H1 (cell line): ENCODE measurements around the gene PHF3. TPM values are rescaled to one million over a fixed set of nuclear protein-coding genes. Genes with fewer than 3 reads are reported as not detected.

Experiments used
- MAFK ChIP-seq: IDR thresholded peaks from 2 replicates; pipeline ENCODE4 v1.6.1; 2012; ENCODE audit warnings: low read depth, mild to moderate bottlenecking, improper control_type of control experiment, low read length
- RBBP5 ChIP-seq: IDR thresholded peaks from 2 replicates; pipeline ENCODE4 v1.7.1; 2012; ENCODE audit warnings: low read depth, mild to moderate bottlenecking, inconsistent platforms, low read length, moderate library complexity, borderline replicate concordance
- SUZ12 ChIP-seq: fragments of 200-600 bp; sonication (generic); IDR thresholded peaks from 2 replicates; pipeline ENCODE4 v1.6.1; 2012; ENCODE audit warnings: mild to moderate bottlenecking, inconsistent platforms, low read length, moderate library complexity, mixed read lengths
- TEAD4 ChIP-seq: IDR thresholded peaks from 2 replicates; pipeline ENCODE4 v1.6.1; 2012; ENCODE audit warnings: low read depth, low read length, inconsistent platforms, mixed read lengths
- polyA plus RNA-seq, 7 experiments: library from polyadenylated mRNA; depleted of rRNA in 3 of 7; stranded (reverse) in 5 of 7; unstranded in 2 of 7; fragments of >200 nt in 5 of 7; fragments of 200-250 nt in 2 of 7; gene quantifications; 1 replicate in 5 of 7; 2 replicates in 1 of 7; 4 replicates in 1 of 7; pipeline versions ENCODE4 v1.2.1 to v1.2.3, GENCODE V29; 2011 to 2013; ENCODE audit warnings: missing spikeins in 2 of 7, mixed read lengths in 2 of 7
- total RNA-seq: library from RNA; stranded (reverse); fragmentation: NEBNext Ultra II Directional; extraction: Animal tissue kit (Norgen Biotek cat#: 25700); gene quantifications from 2 replicates; pipeline ENCODE4 v1.2.1, GENCODE V29; 2021
- TF ChIP-seq, protein P1 (sequence below), 3 experiments: IDR thresholded peaks; 1 replicate in 2 of 3; 2 replicates in 1 of 3; pipeline versions ENCODE4 v1.5.1 to v1.6.1; 2011; ENCODE audit warnings: low read length in 3 of 3, mild to moderate bottlenecking in 3 of 3, inconsistent platforms in 2 of 3, low read depth in 1 of 3, moderate library complexity in 1 of 3; ENCODE audit not compliant: insufficient read depth in 1 of 3; ENCODE audit errors: control extremely low read depth in 1 of 3

PHF3 gene
- total and polyA plus RNA-seq, 2 of the 8 experiments (the other 6 are each of a cell fraction or from before 2014, with no cell fraction given): 10.1 to 69.3 TPM

GRCh38 chr6:63610944-63611343 is 24.7 kb upstream of the PHF3 start (continued):
- TF ChIP-seq, protein P1, sequence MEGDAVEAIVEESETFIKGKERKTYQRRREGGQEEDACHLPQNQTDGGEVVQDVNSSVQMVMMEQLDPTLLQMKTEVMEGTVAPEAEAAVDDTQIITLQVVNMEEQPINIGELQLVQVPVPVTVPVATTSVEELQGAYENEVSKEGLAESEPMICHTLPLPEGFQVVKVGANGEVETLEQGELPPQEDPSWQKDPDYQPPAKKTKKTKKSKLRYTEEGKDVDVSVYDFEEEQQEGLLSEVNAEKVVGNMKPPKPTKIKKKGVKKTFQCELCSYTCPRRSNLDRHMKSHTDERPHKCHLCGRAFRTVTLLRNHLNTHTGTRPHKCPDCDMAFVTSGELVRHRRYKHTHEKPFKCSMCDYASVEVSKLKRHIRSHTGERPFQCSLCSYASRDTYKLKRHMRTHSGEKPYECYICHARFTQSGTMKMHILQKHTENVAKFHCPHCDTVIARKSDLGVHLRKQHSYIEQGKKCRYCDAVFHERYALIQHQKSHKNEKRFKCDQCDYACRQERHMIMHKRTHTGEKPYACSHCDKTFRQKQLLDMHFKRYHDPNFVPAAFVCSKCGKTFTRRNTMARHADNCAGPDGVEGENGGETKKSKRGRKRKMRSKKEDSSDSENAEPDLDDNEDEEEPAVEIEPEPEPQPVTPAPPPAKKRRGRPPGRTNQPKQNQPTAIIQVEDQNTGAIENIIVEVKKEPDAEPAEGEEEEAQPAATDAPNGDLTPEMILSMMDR (IDR thresholded peaks at IDR 0.05; ENCODE audit: control extremely low read depth in 1 of 3, insufficient read depth in 1 of 3, low read depth in 1 of 3, low read length in 3 of 3): no peak
- TF ChIP-seq MAFK (no peak), SUZ12 (no peak), RBBP5 (no peak), TEAD4 (no peak)
- TF ChIP-seq, all 59 proteins: peak for 0
